HepG2 (cell line): Measurements from ENCODE around the gene DNAJC13. TPM values are rescaled to one million over a fixed set of nuclear protein-coding genes. Genes with fewer than 3 reads are reported as not detected.

Source experiments
- GATA4 ChIP-seq: sonication (generic); IDR thresholded peaks from 2 replicates; pipeline ENCODE4 v1.6.1; 2016; ENCODE audit warnings: antibody characterized with exemption, low read depth, borderline replicate concordance
- MIER3 ChIP-seq: IDR thresholded peaks from 2 replicates; pipeline ENCODE4 v1.6.1; 2016; ENCODE audit warnings: missing compliant biosample characterization, borderline replicate concordance
- NR2F6 ChIP-seq, 2 experiments: IDR thresholded peaks; 2 replicates each; pipeline ENCODE4 v1.6.1; 2016; ENCODE audit warnings: antibody characterized with exemption in 1 of 2, mild to moderate bottlenecking in 1 of 2
- POLR2A ChIP-seq, 2 experiments: IDR thresholded peaks; 2 replicates each; pipeline ENCODE4 v1.6.1; 2011; ENCODE audit warnings: low read depth in 2 of 2, low read length in 2 of 2, mild to moderate bottlenecking in 1 of 2, moderate library complexity in 1 of 2; ENCODE audit not compliant: insufficient read depth in 1 of 2
- TARDBP ChIP-seq: sonication (generic); formaldehyde crosslinking; IDR thresholded peaks from 2 replicates; pipeline ENCODE4 v1.8.0; 2022; ENCODE audit warnings: mild to moderate bottlenecking, missing genetic modification reagents
- TMF1 ChIP-seq: sonication (generic); formaldehyde crosslinking; IDR thresholded peaks from 2 replicates; pipeline ENCODE4 v1.8.1; 2022; ENCODE audit warnings: low read depth, missing genetic modification reagents
- ZEB1 ChIP-seq: IDR thresholded peaks from 2 replicates; pipeline ENCODE4 v1.6.1; 2012; ENCODE audit warnings: mild to moderate bottlenecking, low read depth, inconsistent platforms; ENCODE audit not compliant: insufficient replicate concordance
- ZKSCAN5 ChIP-seq: sonication (generic); formaldehyde crosslinking; IDR thresholded peaks from 2 replicates; pipeline ENCODE4 v1.5.1; 2020; ENCODE audit warnings: mild to moderate bottlenecking, missing genetic modification reagents
- ZNF143 ChIP-seq: sonication (generic); formaldehyde crosslinking; IDR thresholded peaks from 2 replicates; pipeline ENCODE4 v1.4.0; 2020; ENCODE audit warnings: missing genetic modification reagents
- ZNF205 ChIP-seq: IDR thresholded peaks from 2 replicates; pipeline ENCODE4 v1.6.1; 2018; ENCODE audit warnings: missing biosample characterization, missing genetic modification reagents
- ZSCAN25 ChIP-seq: sonication (generic); formaldehyde crosslinking; IDR thresholded peaks from 2 replicates; pipeline ENCODE4 v1.8.0; 2022; ENCODE audit warnings: mild to moderate bottlenecking, missing genetic modification reagents
- polyA plus RNA-seq, 8 experiments: library from polyadenylated mRNA; depleted of rRNA in 3 of 8; stranded (reverse) in 7 of 8; unstranded in 1 of 8; fragments of >200 nt; fragmentation: Illumina TruSeq in 4 of 8; extraction: Trizol in 4 of 8; gene quantifications; 2 replicates each; pipeline versions ENCODE4 v1.2.1 to v1.2.3, GENCODE V29; 2011 to 2016; ENCODE audit warnings: low read depth in 4 of 8, missing spikeins in 1 of 8, mixed read lengths in 1 of 8; ENCODE audit not compliant: insufficient read depth in 1 of 8
- total RNA-seq, 5 experiments: library from RNA; depleted of rRNA; stranded (reverse); fragments of >200 nt; fragmentation: Illumina TruSeq; extraction: Trizol; gene quantifications; 2 replicates each; pipeline ENCODE4 v1.2.3, GENCODE V29; 2016; ENCODE audit warnings: low read depth in 1 of 5
- TF ChIP-seq, protein P1 (sequence below): IDR thresholded peaks from 2 replicates; pipeline ENCODE4 v1.6.1; 2016; ENCODE audit warnings: missing compliant biosample characterization, missing genetic modification reagents, borderline replicate concordance
- TF ChIP-seq, protein P2 (sequence below): sonication (generic); formaldehyde crosslinking; IDR thresholded peaks from 2 replicates; pipeline ENCODE4 v1.4.0; 2020; ENCODE audit warnings: mild to moderate bottlenecking, missing genetic modification reagents
- TF ChIP-seq, protein P3 (sequence below): sonication (generic); formaldehyde crosslinking; IDR thresholded peaks from 2 replicates; pipeline ENCODE4 v1.5.1; 2020; ENCODE audit warnings: mild to moderate bottlenecking, missing genetic modification reagents, borderline replicate concordance
- TF ChIP-seq, protein P4 (sequence below): sonication (generic); formaldehyde crosslinking; IDR thresholded peaks from 2 replicates; pipeline ENCODE4 v1.4.0; 2020; ENCODE audit warnings: missing genetic modification reagents, borderline replicate concordance
- TF ChIP-seq, protein P5 (sequence below): sonication (generic); formaldehyde crosslinking; IDR thresholded peaks from 2 replicates; pipeline ENCODE4 v1.4.0; 2020; ENCODE audit warnings: missing genetic modification reagents, mild to moderate bottlenecking, borderline replicate concordance

DNAJC13 gene
- total and polyA plus RNA-seq, 2 of the 13 experiments (the other 11 are each of a cell fraction or from before 2014, with no cell fraction given): 9.1 to 26.2 TPM

DNA sequence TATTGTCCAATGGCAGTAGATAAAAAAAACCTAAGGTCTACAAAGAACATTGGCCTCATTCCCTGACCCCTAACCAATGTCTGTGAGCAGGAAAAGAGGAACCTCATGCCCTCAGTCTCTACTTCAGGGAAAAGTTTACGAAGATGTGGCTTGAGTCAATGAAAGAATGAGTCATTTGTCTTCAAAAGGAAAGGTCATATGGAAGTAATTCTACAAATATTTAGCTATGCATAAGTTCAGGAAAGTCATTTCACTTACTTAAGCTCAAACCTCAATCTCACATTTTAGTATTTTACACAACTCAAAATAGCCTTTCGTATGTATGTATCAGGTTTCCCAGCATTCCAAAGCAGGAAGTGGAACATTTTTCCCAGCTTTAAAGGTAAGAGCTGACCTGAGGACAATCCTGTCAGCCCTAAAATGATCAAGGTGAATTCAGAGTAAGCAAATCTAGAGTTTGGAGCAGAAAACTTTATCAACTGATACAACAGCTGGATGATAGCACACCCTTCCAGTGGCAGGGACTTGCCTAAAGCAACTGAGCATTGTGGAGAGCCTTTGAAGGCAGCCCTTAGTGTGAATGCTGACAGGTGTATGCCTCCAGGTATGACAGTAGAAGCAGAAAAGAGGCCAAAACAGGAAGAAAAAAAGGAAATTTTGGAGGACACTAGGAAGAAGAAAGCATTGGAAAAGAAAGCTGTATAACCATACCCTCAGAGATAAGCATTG is 125.9 kb downstream of the DNAJC13 start (continued):
- TF ChIP-seq, protein P1, sequence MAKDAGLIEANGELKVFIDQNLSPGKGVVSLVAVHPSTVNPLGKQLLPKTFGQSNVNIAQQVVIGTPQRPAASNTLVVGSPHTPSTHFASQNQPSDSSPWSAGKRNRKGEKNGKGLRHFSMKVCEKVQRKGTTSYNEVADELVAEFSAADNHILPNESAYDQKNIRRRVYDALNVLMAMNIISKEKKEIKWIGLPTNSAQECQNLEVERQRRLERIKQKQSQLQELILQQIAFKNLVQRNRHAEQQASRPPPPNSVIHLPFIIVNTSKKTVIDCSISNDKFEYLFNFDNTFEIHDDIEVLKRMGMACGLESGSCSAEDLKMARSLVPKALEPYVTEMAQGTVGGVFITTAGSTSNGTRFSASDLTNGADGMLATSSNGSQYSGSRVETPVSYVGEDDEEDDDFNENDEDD (CRISPR knock-in tag): peak; percentile 19; the same call in 1 of the 2 replicates
- TF ChIP-seq, protein P2, sequence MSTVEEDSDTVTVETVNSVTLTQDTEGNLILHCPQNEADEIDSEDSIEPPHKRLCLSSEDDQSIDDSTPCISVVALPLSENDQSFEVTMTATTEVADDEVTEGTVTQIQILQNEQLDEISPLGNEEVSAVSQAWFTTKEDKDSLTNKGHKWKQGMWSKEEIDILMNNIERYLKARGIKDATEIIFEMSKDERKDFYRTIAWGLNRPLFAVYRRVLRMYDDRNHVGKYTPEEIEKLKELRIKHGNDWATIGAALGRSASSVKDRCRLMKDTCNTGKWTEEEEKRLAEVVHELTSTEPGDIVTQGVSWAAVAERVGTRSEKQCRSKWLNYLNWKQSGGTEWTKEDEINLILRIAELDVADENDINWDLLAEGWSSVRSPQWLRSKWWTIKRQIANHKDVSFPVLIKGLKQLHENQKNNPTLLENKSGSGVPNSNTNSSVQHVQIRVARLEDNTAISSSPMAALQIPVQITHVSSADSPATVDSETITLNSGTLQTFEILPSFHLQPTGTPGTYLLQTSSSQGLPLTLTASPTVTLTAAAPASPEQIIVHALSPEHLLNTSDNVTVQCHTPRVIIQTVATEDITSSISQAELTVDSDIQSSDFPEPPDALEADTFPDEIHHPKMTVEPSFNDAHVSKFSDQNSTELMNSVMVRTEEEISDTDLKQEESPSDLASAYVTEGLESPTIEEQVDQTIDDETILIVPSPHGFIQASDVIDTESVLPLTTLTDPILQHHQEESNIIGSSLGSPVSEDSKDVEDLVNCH (CRISPR knock-in tag): no peak
- TF ChIP-seq ZSCAN25 (CRISPR knock-in tag) (no peak), TARDBP (CRISPR knock-in tag) (no peak), TMF1 (CRISPR knock-in tag) (no peak), NR2F6 (IDR thresholded peaks at IDR 0.05) (no peak), NR2F6 (CRISPR knock-in tag; IDR thresholded peaks at IDR 0.05) (no peak; the same call in 1 of the 2 replicates), MIER3 (CRISPR knock-in tag) (no peak), POLR2A (IDR thresholded peaks at IDR 0.05; ENCODE audit: insufficient read depth in 1 of 2, low read depth in 2 of 2, low read length in 2 of 2) (no peak), ZNF205 (no peak), ZEB1 (no peak), ZKSCAN5 (CRISPR knock-in tag) (no peak), ZNF143 (CRISPR knock-in tag) (no peak), GATA4 (no peak)
- TF ChIP-seq, protein P3, sequence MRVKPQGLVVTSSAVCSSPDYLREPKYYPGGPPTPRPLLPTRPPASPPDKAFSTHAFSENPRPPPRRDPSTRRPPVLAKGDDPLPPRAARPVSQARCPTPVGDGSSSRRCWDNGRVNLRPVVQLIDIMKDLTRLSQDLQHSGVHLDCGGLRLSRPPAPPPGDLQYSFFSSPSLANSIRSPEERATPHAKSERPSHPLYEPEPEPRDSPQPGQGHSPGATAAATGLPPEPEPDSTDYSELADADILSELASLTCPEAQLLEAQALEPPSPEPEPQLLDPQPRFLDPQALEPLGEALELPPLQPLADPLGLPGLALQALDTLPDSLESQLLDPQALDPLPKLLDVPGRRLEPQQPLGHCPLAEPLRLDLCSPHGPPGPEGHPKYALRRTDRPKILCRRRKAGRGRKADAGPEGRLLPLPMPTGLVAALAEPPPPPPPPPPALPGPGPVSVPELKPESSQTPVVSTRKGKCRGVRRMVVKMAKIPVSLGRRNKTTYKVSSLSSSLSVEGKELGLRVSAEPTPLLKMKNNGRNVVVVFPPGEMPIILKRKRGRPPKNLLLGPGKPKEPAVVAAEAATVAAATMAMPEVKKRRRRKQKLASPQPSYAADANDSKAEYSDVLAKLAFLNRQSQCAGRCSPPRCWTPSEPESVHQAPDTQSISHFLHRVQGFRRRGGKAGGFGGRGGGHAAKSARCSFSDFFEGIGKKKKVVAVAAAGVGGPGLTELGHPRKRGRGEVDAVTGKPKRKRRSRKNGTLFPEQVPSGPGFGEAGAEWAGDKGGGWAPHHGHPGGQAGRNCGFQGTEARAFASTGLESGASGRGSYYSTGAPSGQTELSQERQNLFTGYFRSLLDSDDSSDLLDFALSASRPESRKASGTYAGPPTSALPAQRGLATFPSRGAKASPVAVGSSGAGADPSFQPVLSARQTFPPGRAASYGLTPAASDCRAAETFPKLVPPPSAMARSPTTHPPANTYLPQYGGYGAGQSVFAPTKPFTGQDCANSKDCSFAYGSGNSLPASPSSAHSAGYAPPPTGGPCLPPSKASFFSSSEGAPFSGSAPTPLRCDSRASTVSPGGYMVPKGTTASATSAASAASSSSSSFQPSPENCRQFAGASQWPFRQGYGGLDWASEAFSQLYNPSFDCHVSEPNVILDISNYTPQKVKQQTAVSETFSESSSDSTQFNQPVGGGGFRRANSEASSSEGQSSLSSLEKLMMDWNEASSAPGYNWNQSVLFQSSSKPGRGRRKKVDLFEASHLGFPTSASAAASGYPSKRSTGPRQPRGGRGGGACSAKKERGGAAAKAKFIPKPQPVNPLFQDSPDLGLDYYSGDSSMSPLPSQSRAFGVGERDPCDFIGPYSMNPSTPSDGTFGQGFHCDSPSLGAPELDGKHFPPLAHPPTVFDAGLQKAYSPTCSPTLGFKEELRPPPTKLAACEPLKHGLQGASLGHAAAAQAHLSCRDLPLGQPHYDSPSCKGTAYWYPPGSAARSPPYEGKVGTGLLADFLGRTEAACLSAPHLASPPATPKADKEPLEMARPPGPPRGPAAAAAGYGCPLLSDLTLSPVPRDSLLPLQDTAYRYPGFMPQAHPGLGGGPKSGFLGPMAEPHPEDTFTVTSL (CRISPR knock-in tag): 0 out of 2 replicates have a peak, but pooled peaks have one; percentile 45
- TF ChIP-seq, protein P4, sequence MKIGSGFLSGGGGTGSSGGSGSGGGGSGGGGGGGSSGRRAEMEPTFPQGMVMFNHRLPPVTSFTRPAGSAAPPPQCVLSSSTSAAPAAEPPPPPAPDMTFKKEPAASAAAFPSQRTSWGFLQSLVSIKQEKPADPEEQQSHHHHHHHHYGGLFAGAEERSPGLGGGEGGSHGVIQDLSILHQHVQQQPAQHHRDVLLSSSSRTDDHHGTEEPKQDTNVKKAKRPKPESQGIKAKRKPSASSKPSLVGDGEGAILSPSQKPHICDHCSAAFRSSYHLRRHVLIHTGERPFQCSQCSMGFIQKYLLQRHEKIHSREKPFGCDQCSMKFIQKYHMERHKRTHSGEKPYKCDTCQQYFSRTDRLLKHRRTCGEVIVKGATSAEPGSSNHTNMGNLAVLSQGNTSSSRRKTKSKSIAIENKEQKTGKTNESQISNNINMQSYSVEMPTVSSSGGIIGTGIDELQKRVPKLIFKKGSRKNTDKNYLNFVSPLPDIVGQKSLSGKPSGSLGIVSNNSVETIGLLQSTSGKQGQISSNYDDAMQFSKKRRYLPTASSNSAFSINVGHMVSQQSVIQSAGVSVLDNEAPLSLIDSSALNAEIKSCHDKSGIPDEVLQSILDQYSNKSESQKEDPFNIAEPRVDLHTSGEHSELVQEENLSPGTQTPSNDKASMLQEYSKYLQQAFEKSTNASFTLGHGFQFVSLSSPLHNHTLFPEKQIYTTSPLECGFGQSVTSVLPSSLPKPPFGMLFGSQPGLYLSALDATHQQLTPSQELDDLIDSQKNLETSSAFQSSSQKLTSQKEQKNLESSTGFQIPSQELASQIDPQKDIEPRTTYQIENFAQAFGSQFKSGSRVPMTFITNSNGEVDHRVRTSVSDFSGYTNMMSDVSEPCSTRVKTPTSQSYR (CRISPR knock-in tag): no peak
- TF ChIP-seq, protein P5, sequence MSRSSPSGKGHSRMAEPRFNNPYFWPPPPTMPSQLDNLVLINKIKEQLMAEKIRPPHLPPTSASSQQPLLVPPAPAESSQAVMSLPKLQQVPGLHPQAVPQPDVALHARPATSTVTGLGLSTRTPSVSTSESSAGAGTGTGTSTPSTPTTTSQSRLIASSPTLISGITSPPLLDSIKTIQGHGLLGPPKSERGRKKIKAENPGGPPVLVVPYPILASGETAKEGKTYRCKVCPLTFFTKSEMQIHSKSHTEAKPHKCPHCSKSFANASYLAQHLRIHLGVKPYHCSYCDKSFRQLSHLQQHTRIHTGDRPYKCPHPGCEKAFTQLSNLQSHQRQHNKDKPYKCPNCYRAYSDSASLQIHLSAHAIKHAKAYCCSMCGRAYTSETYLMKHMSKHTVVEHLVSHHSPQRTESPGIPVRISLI: no peak
